ENCODE data around the gene SCN2A.

The SCN2A gene

GRCh38 chr2:165239230-165239629 is at the start of gene SCN2A:
SCN2A (plus strand) TSS chr2:165239414; CDS start chr2:165295824, 56,410 bp downstream.
- DNase-seq (ENCODE audit: low spot score), result peak; percentile 32

GRCh38 chr2:165191096-165191728 is 48.0 kb upstream of the SCN2A start:
- no peak for DNase-seq (ENCODE audit: low spot score)

- no peak for DNase-seq (ENCODE audit: low spot score)
Measured at GRCh38 chr2:165192729-165193128, 46.5 kb upstream of the SCN2A start.

GRCh38 chr2:165193178-165193777 is 45.9 kb upstream of the SCN2A start:
- DNase-seq (ENCODE audit: low spot score), result no peak

GRCh38 chr2:165196411-165196810 is 42.8 kb upstream of the SCN2A start:
- DNase-seq (ENCODE audit: low spot score), result no peak

GRCh38 chr2:165197346-165197745 is 41.9 kb upstream of the SCN2A start:
- no peak for DNase-seq (ENCODE audit: low spot score)

GRCh38 chr2:165198181-165198580 is 41.0 kb upstream of the SCN2A start:
- DNase-seq (ENCODE audit: low spot score), result no peak

GRCh38 chr2:165202239-165202638 is 37.0 kb upstream of the SCN2A start:
- no peak for DNase-seq (ENCODE audit: low spot score)

- peak; percentile 50 for DNase-seq (ENCODE audit: low spot score)
Measured at GRCh38 chr2:165203689-165204559, 35.3 kb upstream of the SCN2A start, which contains the start of gene SCN3A. SCN3A (minus strand) TSS chr2:165204050; CDS start chr2:165176394, 27,656 bp downstream.

- no peak for DNase-seq (ENCODE audit: low spot score)
Measured at GRCh38 chr2:165205865-165206264, 33.3 kb upstream of the SCN2A start.

GRCh38 chr2:165208094-165208493 is 31.1 kb upstream of the SCN2A start:
- no peak for DNase-seq (ENCODE audit: low spot score)

GRCh38 chr2:165214093-165214492 is 25.1 kb upstream of the SCN2A start:
- DNase-seq (ENCODE audit: low spot score), result no peak

GRCh38 chr2:165219481-165219880 is 19.7 kb upstream of the SCN2A start:
- no peak for DNase-seq (ENCODE audit: low spot score)

GRCh38 chr2:165224941-165225340 is 14.3 kb upstream of the SCN2A start:
- no peak for DNase-seq (ENCODE audit: low spot score)

- no peak for DNase-seq (ENCODE audit: low spot score)
Measured at GRCh38 chr2:165227571-165227970, 11.6 kb upstream of the SCN2A start.

GRCh38 chr2:165237056-165237455 is 2.2 kb upstream of the SCN2A start:
- DNase-seq (ENCODE audit: low spot score), result no peak

GRCh38 chr2:165238295-165238694 is 919 bp upstream of the SCN2A start:
- peak; percentile 14 for DNase-seq (ENCODE audit: low spot score)

- DNase-seq (ENCODE audit: low spot score), result no peak
Measured at GRCh38 chr2:165239856-165240515, 772 bp downstream of the SCN2A start.

- DNase-seq (ENCODE audit: low spot score), result no peak
Measured at GRCh38 chr2:165240916-165241315, 1.7 kb downstream of the SCN2A start.

GRCh38 chr2:165245081-165245793 is 6.0 kb downstream of the SCN2A start:
- DNase-seq (ENCODE audit: low spot score), result no peak

GRCh38 chr2:165248238-165248637 is 9.0 kb downstream of the SCN2A start:
- no peak for DNase-seq (ENCODE audit: low spot score)

- DNase-seq (ENCODE audit: low spot score), result no peak
Measured at GRCh38 chr2:165251366-165251765, 12.2 kb downstream of the SCN2A start.
